HepG2 (cell line): ENCODE results near the gene HLA-DOA. TPM values are rescaled to one million over a fixed set of nuclear protein-coding genes. Genes with fewer than 3 reads are reported as not detected.

Source experiments
- ATF7 ChIP-seq, 2 experiments: fragments of 450-650 bp in 1 of 2; sonication (generic) in 1 of 2; formaldehyde crosslinking in 1 of 2; IDR thresholded peaks; 2 replicates each; pipeline versions ENCODE4 v1.4.0 to v1.6.1; 2016 to 2020; ENCODE audit warnings: antibody characterized with exemption in 1 of 2, mild to moderate bottlenecking in 1 of 2, missing genetic modification reagents in 1 of 2
- CTCF ChIP-seq: sonication (generic); formaldehyde crosslinking; IDR thresholded peaks from 2 replicates; pipeline ENCODE4 v1.5.0; 2020; ENCODE audit warnings: mild to moderate bottlenecking, missing genetic modification reagents, moderate library complexity
- KLF6 ChIP-seq: IDR thresholded peaks from 2 replicates; pipeline ENCODE4 v1.8.0; 2016; ENCODE audit warnings: missing biosample characterization, missing genetic modification reagents
- PLRG1 ChIP-seq: fragments of 450-650 bp; conservative IDR thresholded peaks from 2 replicates; pipeline ENCODE4 v1.6.1; 2016
- PRDM10 ChIP-seq: sonication (generic); formaldehyde crosslinking; IDR thresholded peaks from 2 replicates; pipeline ENCODE4 v1.4.0; 2020; ENCODE audit warnings: low read depth, missing genetic modification reagents
- USF2 ChIP-seq, 2 experiments: sonication (generic) in 1 of 2; formaldehyde crosslinking in 1 of 2; IDR thresholded peaks; 2 replicates each; pipeline versions ENCODE4 v1.5.1 to v1.6.1; 2011 to 2020; ENCODE audit warnings: borderline replicate concordance in 1 of 2, low read depth in 1 of 2, low read length in 1 of 2, mild to moderate bottlenecking in 1 of 2, missing genetic modification reagents in 1 of 2, moderate library complexity in 1 of 2
- ZFP36L2 ChIP-seq: sonication (generic); formaldehyde crosslinking; IDR thresholded peaks from 2 replicates; pipeline ENCODE4 v1.4.0; 2020; ENCODE audit warnings: missing genetic modification reagents
- ZKSCAN1 ChIP-seq: fragments of 150-350 bp; IDR thresholded peaks from 2 replicates; pipeline ENCODE4 v1.6.1; 2014; ENCODE audit warnings: low read length
- ZKSCAN5 ChIP-seq: sonication (generic); formaldehyde crosslinking; IDR thresholded peaks from 2 replicates; pipeline ENCODE4 v1.5.1; 2020; ENCODE audit warnings: mild to moderate bottlenecking, missing genetic modification reagents
- ZMYM3 ChIP-seq: sonication (generic); formaldehyde crosslinking; IDR thresholded peaks from 2 replicates; pipeline ENCODE4 v1.5.1; 2020; ENCODE audit warnings: mild to moderate bottlenecking, missing genetic modification reagents
- ZNF274 ChIP-seq: sonication (generic); formaldehyde crosslinking; IDR thresholded peaks from 2 replicates; pipeline ENCODE4 v1.5.1; 2020; ENCODE audit warnings: mild to moderate bottlenecking, missing genetic modification reagents
- ZNF280D ChIP-seq: sonication (generic); formaldehyde crosslinking; IDR thresholded peaks from 2 replicates; pipeline ENCODE4 v1.5.1; 2020; ENCODE audit warnings: mild to moderate bottlenecking, missing genetic modification reagents
- ZNF468 ChIP-seq: sonication (generic); formaldehyde crosslinking; IDR thresholded peaks from 2 replicates; pipeline ENCODE4 v1.8.0; 2022; ENCODE audit warnings: mild to moderate bottlenecking, moderate library complexity, missing genetic modification reagents
- ZNF576 ChIP-seq: sonication (generic); formaldehyde crosslinking; IDR thresholded peaks from 2 replicates; pipeline ENCODE4 v1.4.0; 2020; ENCODE audit warnings: mild to moderate bottlenecking, missing genetic modification reagents
- ZNF616 ChIP-seq: sonication (generic); formaldehyde crosslinking; IDR thresholded peaks from 2 replicates; pipeline ENCODE4 v1.5.0; 2020; ENCODE audit warnings: low read depth, mild to moderate bottlenecking, missing genetic modification reagents
- ZNF678 ChIP-seq: sonication (generic); formaldehyde crosslinking; IDR thresholded peaks from 2 replicates; pipeline ENCODE4 v1.4.0; 2020; ENCODE audit warnings: mild to moderate bottlenecking, missing genetic modification reagents
- ZSCAN21 ChIP-seq: sonication (generic); formaldehyde crosslinking; IDR thresholded peaks from 2 replicates; pipeline ENCODE4 v1.8.0; 2022; ENCODE audit warnings: mild to moderate bottlenecking, missing genetic modification reagents, moderate library complexity, borderline replicate concordance
- polyA plus RNA-seq, 8 experiments: library from polyadenylated mRNA; depleted of rRNA in 3 of 8; stranded (reverse) in 7 of 8; unstranded in 1 of 8; fragments of >200 nt; fragmentation: Illumina TruSeq in 4 of 8; extraction: Trizol in 4 of 8; gene quantifications; 2 replicates each; pipeline versions ENCODE4 v1.2.1 to v1.2.3, GENCODE V29; 2011 to 2016; ENCODE audit warnings: low read depth in 4 of 8, missing spikeins in 1 of 8, mixed read lengths in 1 of 8; ENCODE audit not compliant: insufficient read depth in 1 of 8
- total RNA-seq, 5 experiments: library from RNA; depleted of rRNA; stranded (reverse); fragments of >200 nt; fragmentation: Illumina TruSeq; extraction: Trizol; gene quantifications; 2 replicates each; pipeline ENCODE4 v1.2.3, GENCODE V29; 2016; ENCODE audit warnings: low read depth in 1 of 5

Gene HLA-DOA
- total and polyA plus RNA-seq, 2 of the 13 experiments (the other 11 are each of a cell fraction or from before 2014, with no cell fraction given): 0.03 to 0.09 TPM

- TF ChIP-seq CTCF (CRISPR knock-in tag) (0 out of 2 replicates have a peak, but pooled peaks have one; percentile 17), ZFP36L2 (CRISPR knock-in tag) (peak; percentile 97), ZKSCAN1 (no peak), ZNF576 (CRISPR knock-in tag) (0 out of 2 replicates have a peak, but pooled peaks have one; percentile 17), PRDM10 (CRISPR knock-in tag) (peak; percentile 80; the same call in 1 of the 2 replicates), ZMYM3 (CRISPR knock-in tag) (no peak), ZNF616 (CRISPR knock-in tag) (no peak; the same call in 1 of the 2 replicates), USF2 (IDR thresholded peaks at IDR 0.05; ENCODE audit: low read depth, low read length) (no peak), USF2 (CRISPR knock-in tag; IDR thresholded peaks at IDR 0.05; ENCODE audit: borderline replicate concordance) (no peak), KLF6 (peak; percentile 64), ZNF280D (CRISPR knock-in tag) (no peak), ZSCAN21 (CRISPR knock-in tag) (no peak), ATF7 (IDR thresholded peaks at IDR 0.05) (peak; percentile 100), ATF7 (CRISPR knock-in tag; IDR thresholded peaks at IDR 0.05) (peak; percentile 99), PLRG1 (no peak), ZNF468 (peak; percentile 46; the same call in 1 of the 2 replicates), ZNF678 (CRISPR knock-in tag) (no peak), ZNF274 (CRISPR knock-in tag) (peak; percentile 64; the same call in 1 of the 2 replicates), ZKSCAN5 (no peak; the same call in 1 of the 2 replicates)
Observed at GRCh38 chr6:32971581-32972352, 37.6 kb downstream of the HLA-DOA start (continued).
